SK-N-SH (cell line): ENCODE results near the gene MAP4K4. TPM values are rescaled to one million over a fixed set of nuclear protein-coding genes. Genes with fewer than 3 reads are reported as not detected.

Experiments
- CTCF ChIA-PET: fragments of 300-600, 350-600 bp; formaldehyde crosslinking; extraction: SDS; loops from one replicate; lab custom pipeline; 2021; lab: Yijun Ruan, JAX
- POLR2A ChIA-PET: fragments of 350-600 bp; sonication (Branson Sonifier 250); formaldehyde crosslinking; extraction: SDS; loops from one replicate; lab custom pipeline; 2020; ENCODE audit warnings: antibody characterized with exemption, inconsistent platforms; lab: Yijun Ruan, JAX
- DNase-seq: peaks from one replicate; pipeline ENCODE4 v3.0.0; 2012
- H2AFZ ChIP-seq: fragments of 200-600 bp; sonication (generic); 2 replicates; pipeline ENCODE4 v1.8.1; 2016; ENCODE audit warnings: antibody characterized with exemption, mild to moderate bottlenecking, low read depth
- H3F3A ChIP-seq: fragments of 200-600 bp; sonication (generic); replicated peaks from 2 replicates; pipeline ENCODE3; 2016; ENCODE audit warnings: antibody characterized with exemption, mild to moderate bottlenecking; ENCODE audit not compliant: insufficient read depth
- H3K27ac ChIP-seq, 2 experiments: fragments of 200-500 bp in 1 of 2; fragments of 200-600 bp in 1 of 2; sonication (Bioruptor generic) in 1 of 2; sonication (generic), shearing (Covaris generic) in 1 of 2; 2 replicates each; pipeline versions ENCODE4 v1.5.1 to v1.6.1; 2014 to 2016; ENCODE audit warnings: low read depth in 2 of 2, inconsistent platforms in 1 of 2, low read length in 1 of 2, mild to moderate bottlenecking in 1 of 2, mixed read lengths in 1 of 2
- H3K27me3 ChIP-seq: fragments of 200-600 bp; sonication (generic), shearing (Covaris generic); 2 replicates; pipeline ENCODE4 v1.6.1; 2016; ENCODE audit warnings: mixed run types; ENCODE audit not compliant: insufficient read depth
- H3K36me3 ChIP-seq, 2 experiments: fragments of 200-500 bp in 1 of 2; fragments of 200-600 bp in 1 of 2; sonication (Bioruptor generic) in 1 of 2; sonication (generic) in 1 of 2; replicated peaks in 1 of 2; 2 replicates each; pipeline versions ENCODE3 to v1.5.1; 2014 to 2016; ENCODE audit warnings: low read length in 1 of 2, mild to moderate bottlenecking in 1 of 2; ENCODE audit not compliant: insufficient read depth in 2 of 2, control insufficient read depth in 1 of 2
- H3K4me1 ChIP-seq, 2 experiments: fragments of 200-500 bp in 1 of 2; fragments of 200-600 bp in 1 of 2; sonication (Bioruptor generic) in 1 of 2; sonication (generic), shearing (Covaris generic) in 1 of 2; 2 replicates each; pipeline versions ENCODE4 v1.5.1 to v1.6.1; 2014 to 2016; ENCODE audit warnings: low read depth in 1 of 2, low read length in 1 of 2, mixed run types in 1 of 2; ENCODE audit not compliant: insufficient read depth in 2 of 2, control insufficient read depth in 1 of 2
- H3K4me2 ChIP-seq: fragments of 200-600 bp; sonication (generic), shearing (Covaris generic); 2 replicates; pipeline ENCODE4 v1.6.1; 2017; ENCODE audit warnings: mixed run types
- H3K4me3 ChIP-seq, 2 experiments: fragments of 200-500 bp in 1 of 2; fragments of 200-600 bp in 1 of 2; sonication (Bioruptor generic) in 1 of 2; sonication (generic), shearing (Covaris generic) in 1 of 2; 2 replicates each; pipeline versions ENCODE4 v1.5.1 to v1.8.1; 2014 to 2016; ENCODE audit warnings: low read depth in 2 of 2, inconsistent platforms in 1 of 2, low read length in 1 of 2, mild to moderate bottlenecking in 1 of 2, mixed read lengths in 1 of 2, moderate library complexity in 1 of 2
- H3K79me2 ChIP-seq: fragments of 200-600 bp; sonication (generic); 2 replicates; pipeline ENCODE4 v1.8.1; 2017; ENCODE audit warnings: mild to moderate bottlenecking; ENCODE audit not compliant: insufficient read depth
- H3K9ac ChIP-seq: fragments of 200-600 bp; sonication (generic); 2 replicates; pipeline ENCODE4 v1.6.1; 2017; ENCODE audit warnings: mixed run types
- H3K9me2 ChIP-seq: fragments of 200-600 bp; sonication (generic); 2 replicates; pipeline ENCODE4 v1.6.1; 2017; ENCODE audit warnings: mixed run types
- H3K9me3 ChIP-seq: fragments of 200-600 bp; sonication (generic); 2 replicates; pipeline ENCODE4 v1.6.1; 2017; ENCODE audit warnings: mixed run types, mild to moderate bottlenecking, moderate library complexity
- H4K20me1 ChIP-seq: fragments of 200-600 bp; sonication (generic); 2 replicates; pipeline ENCODE4 v1.6.1; 2017; ENCODE audit warnings: mild to moderate bottlenecking, mixed run types; ENCODE audit not compliant: insufficient read depth
- EZH2phosphoT487 ChIP-seq: fragments of 200-600 bp; sonication (generic); IDR thresholded peaks from 2 replicates; pipeline ENCODE4 v1.6.1; 2017; ENCODE audit warnings: low read depth, mixed run types, mild to moderate bottlenecking, antibody characterized with exemption, moderate library complexity, borderline replicate concordance
- NFIC ChIP-seq: IDR thresholded peaks from 2 replicates; pipeline ENCODE4 v1.4.0; 2012; ENCODE audit warnings: borderline replicate concordance
- NRF1 ChIP-seq: IDR thresholded peaks from 2 replicates; pipeline ENCODE4 v1.6.1; 2012; ENCODE audit warnings: low read depth, mild to moderate bottlenecking, low read length
- POLR2AphosphoS5 ChIP-seq: IDR thresholded peaks from 2 replicates; pipeline ENCODE4 v1.6.1; 2012; ENCODE audit warnings: low read depth, low read length
- RAD21 ChIP-seq: IDR thresholded peaks from 2 replicates; pipeline ENCODE4 v1.6.1; 2012; ENCODE audit warnings: mild to moderate bottlenecking, low read length
- RCOR1 ChIP-seq: fragments of 150-350 bp; IDR thresholded peaks from 2 replicates; pipeline ENCODE4 v1.6.1; 2017; ENCODE audit warnings: antibody characterized with exemption, low read length
- RXRA ChIP-seq: IDR thresholded peaks from 2 replicates; pipeline ENCODE4 v1.4.0; 2012; ENCODE audit warnings: low read depth, mild to moderate bottlenecking, borderline replicate concordance
- SIN3A ChIP-seq: IDR thresholded peaks from 2 replicates; pipeline ENCODE4 v1.6.1; 2012; ENCODE audit warnings: low read depth, mild to moderate bottlenecking, low read length, moderate library complexity, borderline replicate concordance
- YY1 ChIP-seq: IDR thresholded peaks from 2 replicates; pipeline ENCODE4 v1.4.0; 2012; ENCODE audit warnings: low read depth, mild to moderate bottlenecking
- WGBS: methylation state at CpG from one replicate; pipeline ENCODE4 v1.1.6; 2017; ENCODE audit warnings: low lambda C conversion rate; 5-methylcytosine and 5-hydroxymethylcytosine counted together
- polyA plus RNA-seq, 3 experiments: library from polyadenylated mRNA; depleted of rRNA; stranded (reverse); fragments of >200 nt; gene quantifications; 2 replicates each; pipeline ENCODE4 v1.2.3, GENCODE V29; 2012
- TF ChIP-seq, protein P1 (sequence below): IDR thresholded peaks from 2 replicates; pipeline ENCODE4 v1.4.0; 2012; ENCODE audit warnings: low read depth
- TF ChIP-seq, protein P2 (sequence below): IDR thresholded peaks from 2 replicates; pipeline ENCODE4 v1.4.0; 2012; ENCODE audit warnings: low read depth, borderline replicate concordance
- TF ChIP-seq, protein P3 (sequence below): IDR thresholded peaks from 2 replicates; pipeline ENCODE4 v1.4.0; 2012; ENCODE audit warnings: low read depth, borderline replicate concordance
- TF ChIP-seq, protein P4 (sequence below): IDR thresholded peaks from 2 replicates; pipeline ENCODE4 v1.6.1; 2012; ENCODE audit warnings: mild to moderate bottlenecking, low read depth, low read length, moderate library complexity

Gene MAP4K4
- polyA plus RNA-seq, 1 of the 3 experiments (the other 2 are of a cell fraction): 72.9 TPM

DNA sequence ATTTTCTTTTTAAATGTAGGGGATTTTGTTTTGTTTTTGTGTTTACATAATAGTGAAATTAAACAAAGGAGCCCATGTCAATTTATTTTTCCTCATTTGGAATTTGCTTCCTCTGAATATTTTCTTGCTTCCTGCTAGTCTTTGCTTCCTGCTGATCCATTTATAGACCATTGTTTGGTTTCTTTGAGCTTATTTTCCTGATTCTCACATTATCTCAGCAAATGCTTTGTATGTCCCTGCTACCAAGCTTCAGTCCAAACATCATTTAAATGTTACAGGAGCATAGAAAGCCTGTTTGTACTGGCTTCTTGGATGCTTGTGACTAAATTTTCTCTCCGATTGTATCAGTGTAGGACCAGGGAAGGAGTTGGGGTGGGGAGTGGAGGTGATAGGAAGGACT is 166.9 kb downstream of the MAP4K4 start:
- Histone ChIP-seq H3K9me3 (no peaks in the 10 kb centered on the region), H3K4me2 (no peak overlapping the region), H3K9ac (no peak overlapping the region), H2AFZ (no peak overlapping the region), H3K36me3 (peaks cover 79 to 92% of the 10 kb centered on the region in 2 experiments), H3K4me1 (no peaks in the 10 kb centered on the region), H3K27me3 (no peaks in the 10 kb centered on the region), H3K79me2 (peaks cover 18% of the 10 kb centered on the region; the same call in 1 of the 2 replicates), H3F3A (no peaks in the 10 kb centered on the region), H3K27ac (no peak overlapping the region), H4K20me1 (no peaks in the 10 kb centered on the region), H3K4me3 (no peak overlapping the region), H3K9me2 (no peaks in the 10 kb centered on the region)
- DNase-seq: no peak
- ChIA-PET POLR2A (no interaction called here), CTCF (interaction anchor here (1.0 to 1.9 kb wide), 4 partner anchors 9 to 167 kb away, joined by 3 to 7 read pairs (median 4); partner anchors contain the start of gene MAP4K4)
- WGBS: 100% methylated on average over 1 of the region's 1 CpG
- no peak for TF ChIP-seq NFIC
- TF ChIP-seq, protein P1, sequence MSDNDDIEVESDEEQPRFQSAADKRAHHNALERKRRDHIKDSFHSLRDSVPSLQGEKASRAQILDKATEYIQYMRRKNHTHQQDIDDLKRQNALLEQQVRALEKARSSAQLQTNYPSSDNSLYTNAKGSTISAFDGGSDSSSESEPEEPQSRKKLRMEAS: no peak
- TF ChIP-seq, protein P2, sequence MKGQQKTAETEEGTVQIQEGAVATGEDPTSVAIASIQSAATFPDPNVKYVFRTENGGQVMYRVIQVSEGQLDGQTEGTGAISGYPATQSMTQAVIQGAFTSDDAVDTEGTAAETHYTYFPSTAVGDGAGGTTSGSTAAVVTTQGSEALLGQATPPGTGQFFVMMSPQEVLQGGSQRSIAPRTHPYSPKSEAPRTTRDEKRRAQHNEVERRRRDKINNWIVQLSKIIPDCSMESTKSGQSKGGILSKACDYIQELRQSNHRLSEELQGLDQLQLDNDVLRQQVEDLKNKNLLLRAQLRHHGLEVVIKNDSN: no peak
- TF ChIP-seq RXRA: no peak
- TF ChIP-seq, protein P3, sequence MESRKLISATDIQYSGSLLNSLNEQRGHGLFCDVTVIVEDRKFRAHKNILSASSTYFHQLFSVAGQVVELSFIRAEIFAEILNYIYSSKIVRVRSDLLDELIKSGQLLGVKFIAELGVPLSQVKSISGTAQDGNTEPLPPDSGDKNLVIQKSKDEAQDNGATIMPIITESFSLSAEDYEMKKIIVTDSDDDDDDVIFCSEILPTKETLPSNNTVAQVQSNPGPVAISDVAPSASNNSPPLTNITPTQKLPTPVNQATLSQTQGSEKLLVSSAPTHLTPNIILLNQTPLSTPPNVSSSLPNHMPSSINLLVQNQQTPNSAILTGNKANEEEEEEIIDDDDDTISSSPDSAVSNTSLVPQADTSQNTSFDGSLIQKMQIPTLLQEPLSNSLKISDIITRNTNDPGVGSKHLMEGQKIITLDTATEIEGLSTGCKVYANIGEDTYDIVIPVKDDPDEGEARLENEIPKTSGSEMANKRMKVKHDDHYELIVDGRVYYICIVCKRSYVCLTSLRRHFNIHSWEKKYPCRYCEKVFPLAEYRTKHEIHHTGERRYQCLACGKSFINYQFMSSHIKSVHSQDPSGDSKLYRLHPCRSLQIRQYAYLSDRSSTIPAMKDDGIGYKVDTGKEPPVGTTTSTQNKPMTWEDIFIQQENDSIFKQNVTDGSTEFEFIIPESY: no peak
- TF ChIP-seq POLR2AphosphoS5: no peak
- no peak for TF ChIP-seq EZH2phosphoT487
- TF ChIP-seq SIN3A: no peak
- TF ChIP-seq, protein P4, sequence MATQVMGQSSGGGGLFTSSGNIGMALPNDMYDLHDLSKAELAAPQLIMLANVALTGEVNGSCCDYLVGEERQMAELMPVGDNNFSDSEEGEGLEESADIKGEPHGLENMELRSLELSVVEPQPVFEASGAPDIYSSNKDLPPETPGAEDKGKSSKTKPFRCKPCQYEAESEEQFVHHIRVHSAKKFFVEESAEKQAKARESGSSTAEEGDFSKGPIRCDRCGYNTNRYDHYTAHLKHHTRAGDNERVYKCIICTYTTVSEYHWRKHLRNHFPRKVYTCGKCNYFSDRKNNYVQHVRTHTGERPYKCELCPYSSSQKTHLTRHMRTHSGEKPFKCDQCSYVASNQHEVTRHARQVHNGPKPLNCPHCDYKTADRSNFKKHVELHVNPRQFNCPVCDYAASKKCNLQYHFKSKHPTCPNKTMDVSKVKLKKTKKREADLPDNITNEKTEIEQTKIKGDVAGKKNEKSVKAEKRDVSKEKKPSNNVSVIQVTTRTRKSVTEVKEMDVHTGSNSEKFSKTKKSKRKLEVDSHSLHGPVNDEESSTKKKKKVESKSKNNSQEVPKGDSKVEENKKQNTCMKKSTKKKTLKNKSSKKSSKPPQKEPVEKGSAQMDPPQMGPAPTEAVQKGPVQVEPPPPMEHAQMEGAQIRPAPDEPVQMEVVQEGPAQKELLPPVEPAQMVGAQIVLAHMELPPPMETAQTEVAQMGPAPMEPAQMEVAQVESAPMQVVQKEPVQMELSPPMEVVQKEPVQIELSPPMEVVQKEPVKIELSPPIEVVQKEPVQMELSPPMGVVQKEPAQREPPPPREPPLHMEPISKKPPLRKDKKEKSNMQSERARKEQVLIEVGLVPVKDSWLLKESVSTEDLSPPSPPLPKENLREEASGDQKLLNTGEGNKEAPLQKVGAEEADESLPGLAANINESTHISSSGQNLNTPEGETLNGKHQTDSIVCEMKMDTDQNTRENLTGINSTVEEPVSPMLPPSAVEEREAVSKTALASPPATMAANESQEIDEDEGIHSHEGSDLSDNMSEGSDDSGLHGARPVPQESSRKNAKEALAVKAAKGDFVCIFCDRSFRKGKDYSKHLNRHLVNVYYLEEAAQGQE: no peak
- no peak for TF ChIP-seq NRF1
- TF ChIP-seq RCOR1: no peak
- no peak for TF ChIP-seq YY1
- TF ChIP-seq RAD21: no peak
- TF ChIP-seq, all 33 proteins: peak for 0
